Esophagus squamous epithelium (tissue), 4 donors: Measurements from ENCODE around the gene PUS7.
"Not testable (repeated sequence)": the region's sequence is repeated elsewhere in the genome, so short reads cannot be mapped to it uniquely, and the experiment has no call there.

Source experiments
- POLR2A ChIP-seq, 4 donors: fragments of 450-650 bp; IDR thresholded peaks; one replicate each; pipeline ENCODE4 v1.6.1; 2017; ENCODE audit warnings: antibody characterized with exemption in 4 of 4, mild to moderate bottlenecking in 4 of 4, moderate library complexity in 3 of 4
- TF ChIP-seq, protein P1 (sequence below), 6 experiments: fragments of 450-650 bp in 4 of 6; fragments of 200-600 bp in 2 of 6; sonication (generic) in 2 of 6; IDR thresholded peaks; one replicate each; pipeline ENCODE4 v1.5.1; 2016 to 2019; ENCODE audit warnings: antibody characterized with exemption in 6 of 6, mild to moderate bottlenecking in 4 of 6, moderate library complexity in 4 of 6

DNA sequence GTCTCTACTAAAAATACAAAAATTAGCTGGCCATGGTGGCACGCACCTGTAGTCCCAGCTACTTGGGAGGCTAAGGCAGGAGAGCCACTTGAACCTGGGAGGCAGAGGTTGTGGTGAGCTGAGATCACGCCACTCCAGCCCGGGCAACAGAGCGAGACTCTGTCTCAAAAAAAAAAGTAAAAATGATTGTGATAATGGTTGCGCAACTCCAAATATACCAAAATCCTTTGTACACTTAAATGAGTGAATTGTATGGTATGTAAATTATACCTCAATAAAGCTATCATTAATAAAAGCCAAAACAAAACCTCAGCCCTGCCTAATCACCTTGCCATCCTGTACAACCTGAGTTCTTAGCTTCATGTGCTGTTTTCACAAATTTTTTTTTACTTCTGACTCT lies 71.2 kb downstream of the PUS7 start:
- TF ChIP-seq, protein P1, sequence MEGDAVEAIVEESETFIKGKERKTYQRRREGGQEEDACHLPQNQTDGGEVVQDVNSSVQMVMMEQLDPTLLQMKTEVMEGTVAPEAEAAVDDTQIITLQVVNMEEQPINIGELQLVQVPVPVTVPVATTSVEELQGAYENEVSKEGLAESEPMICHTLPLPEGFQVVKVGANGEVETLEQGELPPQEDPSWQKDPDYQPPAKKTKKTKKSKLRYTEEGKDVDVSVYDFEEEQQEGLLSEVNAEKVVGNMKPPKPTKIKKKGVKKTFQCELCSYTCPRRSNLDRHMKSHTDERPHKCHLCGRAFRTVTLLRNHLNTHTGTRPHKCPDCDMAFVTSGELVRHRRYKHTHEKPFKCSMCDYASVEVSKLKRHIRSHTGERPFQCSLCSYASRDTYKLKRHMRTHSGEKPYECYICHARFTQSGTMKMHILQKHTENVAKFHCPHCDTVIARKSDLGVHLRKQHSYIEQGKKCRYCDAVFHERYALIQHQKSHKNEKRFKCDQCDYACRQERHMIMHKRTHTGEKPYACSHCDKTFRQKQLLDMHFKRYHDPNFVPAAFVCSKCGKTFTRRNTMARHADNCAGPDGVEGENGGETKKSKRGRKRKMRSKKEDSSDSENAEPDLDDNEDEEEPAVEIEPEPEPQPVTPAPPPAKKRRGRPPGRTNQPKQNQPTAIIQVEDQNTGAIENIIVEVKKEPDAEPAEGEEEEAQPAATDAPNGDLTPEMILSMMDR (IDR thresholded peaks at IDR 0.05), result not testable (repeated sequence)
- TF ChIP-seq POLR2A (IDR thresholded peaks at IDR 0.05), result not testable (repeated sequence)
